GM21526 (cell line): Measurements from ENCODE around the gene ARHGAP21.
"Not testable (repeated sequence)": the region's sequence is repeated elsewhere in the genome, so short reads cannot be mapped to it uniquely, and the experiment has no call there.

Source experiments
- ATAC-seq: cut with Tn5 transposase; IDR thresholded peaks from one replicate; pipeline ENCODE4 v1.9.1; 2021; ENCODE audit warnings: moderate library complexity; ENCODE audit not compliant: unreplicated experiment, low FRiP score

ARHGAP21 gene

GRCh38 chr10:24690961-24691512 lies 32.6 kb downstream of the ARHGAP21 start:
- ATAC-seq, result no peak

GRCh38 chr10:24685958-24686540 lies 37.6 kb downstream of the ARHGAP21 start:
- ATAC-seq, result no peak

- no peak for ATAC-seq
Measured at GRCh38 chr10:24683554-24683953, 40.1 kb downstream of the ARHGAP21 start.

- ATAC-seq, result no peak
Measured at GRCh38 chr10:24681572-24682088, 42.1 kb downstream of the ARHGAP21 start.

- no peak for ATAC-seq
Measured at GRCh38 chr10:24680647-24681524, 42.8 kb downstream of the ARHGAP21 start.

GRCh38 chr10:24678757-24679156 lies 44.9 kb downstream of the ARHGAP21 start:
- no peak for ATAC-seq

GRCh38 chr10:24674892-24675632 lies 48.6 kb downstream of the ARHGAP21 start:
- ATAC-seq, result no peak

- no peak for ATAC-seq
Measured at GRCh38 chr10:24670964-24671670, 52.6 kb downstream of the ARHGAP21 start.

- no peak for ATAC-seq
Measured at GRCh38 chr10:24669285-24669852, 54.3 kb downstream of the ARHGAP21 start.

GRCh38 chr10:24668247-24668646 lies 55.4 kb downstream of the ARHGAP21 start:
- no peak for ATAC-seq

- no peak for ATAC-seq
Measured at GRCh38 chr10:24664991-24665390, 58.7 kb downstream of the ARHGAP21 start.

- no peak for ATAC-seq
Measured at GRCh38 chr10:24661376-24661775, 62.3 kb downstream of the ARHGAP21 start.

GRCh38 chr10:24658319-24658718 lies 65.4 kb downstream of the ARHGAP21 start:
- ATAC-seq, result not testable (repeated sequence)

GRCh38 chr10:24656326-24656725 lies 67.4 kb downstream of the ARHGAP21 start:
- ATAC-seq, result not testable (repeated sequence)

- ATAC-seq, result peak; percentile 93
Measured at GRCh38 chr10:24652381-24652957, 71.2 kb downstream of the ARHGAP21 start.

- peak; percentile 6 for ATAC-seq
Measured at GRCh38 chr10:24651923-24652322, 71.8 kb downstream of the ARHGAP21 start.

- no peak for ATAC-seq
Measured at GRCh38 chr10:24650669-24651391, 72.9 kb downstream of the ARHGAP21 start.

- peak; percentile 40 for ATAC-seq
Measured at GRCh38 chr10:24645784-24646183, 77.9 kb downstream of the ARHGAP21 start.

- no peak for ATAC-seq
Measured at GRCh38 chr10:24645022-24645421, 78.7 kb downstream of the ARHGAP21 start.
